HL-60 (cell line): ENCODE measurements around the gene CDK12.
"Not testable (repeated sequence)": the region's sequence is repeated elsewhere in the genome, so short reads cannot be mapped to it uniquely, and the experiment has no call there.

Experiments
- DNase-seq, 2 experiments: peaks; one replicate each; pipeline ENCODE4 v3.0.0-alpha.2; 2010 to 2020; ENCODE audit warnings: low read depth in 1 of 2, low spot score in 1 of 2
- H3K27ac ChIP-seq: fragments of 250-450 bp; sonication (Bioruptor Pico); replicated peaks from 2 replicates; pipeline ENCODE4 v1.5.1; 2020; ENCODE audit warnings: mild to moderate bottlenecking, moderate library complexity
- H3K27me3 ChIP-seq: fragments of 250-450 bp; sonication (Bioruptor Pico); 2 replicates; pipeline ENCODE4 v1.5.1; 2021; ENCODE audit warnings: mild to moderate bottlenecking, moderate library complexity; ENCODE audit not compliant: insufficient read depth, poor library complexity, severe bottlenecking
- H3K4me3 ChIP-seq: replicated peaks from 2 replicates; pipeline ENCODE4 v1.5.1; 2011; ENCODE audit warnings: mild to moderate bottlenecking, control low read depth, low read length; ENCODE audit not compliant: insufficient read depth
- GABPA ChIP-seq: IDR thresholded peaks from 2 replicates; pipeline ENCODE4 v1.6.1; 2012; ENCODE audit warnings: low read depth
- POLR2AphosphoS5 ChIP-seq: IDR thresholded peaks from 2 replicates; pipeline ENCODE4 v1.6.1; 2012; ENCODE audit warnings: low read depth
- SPI1 ChIP-seq: IDR thresholded peaks from 2 replicates; pipeline ENCODE4 v1.6.1; 2012; ENCODE audit warnings: low read depth, mild to moderate bottlenecking, borderline replicate concordance
- long read RNA-seq: library from polyadenylated mRNA; unstranded; transcript quantifications from one replicate; pipeline ENCODE4 v2.0.0, GENCODE V29; 2020
- TF ChIP-seq, protein P1 (sequence below): IDR thresholded peaks from 2 replicates; pipeline ENCODE4 v1.6.1; 2012; ENCODE audit warnings: low read depth; ENCODE audit not compliant: insufficient replicate concordance
- TF ChIP-seq, protein P2 (sequence below): IDR thresholded peaks from one replicate; pipeline ENCODE4 v1.5.1; 2011; ENCODE audit warnings: low read length, control low read depth, inconsistent platforms; ENCODE audit not compliant: insufficient read depth

Gene CDK12
- long read RNA-seq, partial matches to known transcripts, result 3 of 16 reads
- long read RNA-seq, other reads (novel, unspliced or antisense), result 11 of 16 reads

DNA sequence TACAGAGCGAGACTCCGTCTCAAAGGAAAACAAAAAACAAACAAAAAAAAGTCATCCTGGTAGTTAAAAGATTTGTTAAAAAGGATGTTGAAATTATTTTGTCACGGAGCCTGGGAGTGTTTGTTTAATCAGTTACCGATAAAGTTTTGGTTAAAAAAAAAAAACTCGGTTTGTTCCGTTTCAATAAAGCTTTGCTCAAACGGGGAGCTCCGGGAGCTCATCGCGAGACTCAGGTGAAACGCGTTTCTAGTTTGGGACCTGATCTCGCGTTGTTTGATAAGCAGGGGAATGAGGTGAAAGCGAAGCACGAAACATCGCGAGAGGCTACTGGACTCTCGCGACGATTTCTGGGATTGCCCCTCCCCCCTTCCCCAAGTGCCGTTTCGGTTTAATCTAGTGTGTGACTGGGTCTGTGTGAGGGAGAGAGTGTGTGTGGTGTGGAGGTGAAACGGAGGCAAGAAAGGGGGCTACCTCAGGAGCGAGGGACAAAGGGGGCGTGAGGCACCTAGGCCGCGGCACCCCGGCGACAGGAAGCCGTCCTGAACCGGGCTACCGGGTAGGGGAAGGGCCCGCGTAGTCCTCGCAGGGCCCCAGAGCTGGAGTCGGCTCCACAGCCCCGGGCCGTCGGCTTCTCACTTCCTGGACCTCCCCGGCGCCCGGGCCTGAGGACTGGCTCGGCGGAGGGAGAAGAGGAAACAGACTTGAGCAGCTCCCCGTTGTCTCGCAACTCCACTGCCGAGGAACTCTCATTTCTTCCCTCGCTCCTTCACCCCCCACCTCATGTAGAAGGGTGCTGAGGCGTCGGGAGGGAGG is at the start of gene CDK12:
Gene CDK12 (plus strand): TSS at position 374 of the 813 bp plus-strand sequence. CDS start 586 bp downstream, outside the sequence.
- peak within 1 kb of the TSS; percentile 81 for H3K4me3 ChIP-seq
- TF ChIP-seq POLR2AphosphoS5 (peak; percentile 96), SPI1 (no peak), GABPA (no peak)
- TF ChIP-seq, protein P1, sequence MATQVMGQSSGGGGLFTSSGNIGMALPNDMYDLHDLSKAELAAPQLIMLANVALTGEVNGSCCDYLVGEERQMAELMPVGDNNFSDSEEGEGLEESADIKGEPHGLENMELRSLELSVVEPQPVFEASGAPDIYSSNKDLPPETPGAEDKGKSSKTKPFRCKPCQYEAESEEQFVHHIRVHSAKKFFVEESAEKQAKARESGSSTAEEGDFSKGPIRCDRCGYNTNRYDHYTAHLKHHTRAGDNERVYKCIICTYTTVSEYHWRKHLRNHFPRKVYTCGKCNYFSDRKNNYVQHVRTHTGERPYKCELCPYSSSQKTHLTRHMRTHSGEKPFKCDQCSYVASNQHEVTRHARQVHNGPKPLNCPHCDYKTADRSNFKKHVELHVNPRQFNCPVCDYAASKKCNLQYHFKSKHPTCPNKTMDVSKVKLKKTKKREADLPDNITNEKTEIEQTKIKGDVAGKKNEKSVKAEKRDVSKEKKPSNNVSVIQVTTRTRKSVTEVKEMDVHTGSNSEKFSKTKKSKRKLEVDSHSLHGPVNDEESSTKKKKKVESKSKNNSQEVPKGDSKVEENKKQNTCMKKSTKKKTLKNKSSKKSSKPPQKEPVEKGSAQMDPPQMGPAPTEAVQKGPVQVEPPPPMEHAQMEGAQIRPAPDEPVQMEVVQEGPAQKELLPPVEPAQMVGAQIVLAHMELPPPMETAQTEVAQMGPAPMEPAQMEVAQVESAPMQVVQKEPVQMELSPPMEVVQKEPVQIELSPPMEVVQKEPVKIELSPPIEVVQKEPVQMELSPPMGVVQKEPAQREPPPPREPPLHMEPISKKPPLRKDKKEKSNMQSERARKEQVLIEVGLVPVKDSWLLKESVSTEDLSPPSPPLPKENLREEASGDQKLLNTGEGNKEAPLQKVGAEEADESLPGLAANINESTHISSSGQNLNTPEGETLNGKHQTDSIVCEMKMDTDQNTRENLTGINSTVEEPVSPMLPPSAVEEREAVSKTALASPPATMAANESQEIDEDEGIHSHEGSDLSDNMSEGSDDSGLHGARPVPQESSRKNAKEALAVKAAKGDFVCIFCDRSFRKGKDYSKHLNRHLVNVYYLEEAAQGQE, result peak; percentile 71
- TF ChIP-seq, protein P2, sequence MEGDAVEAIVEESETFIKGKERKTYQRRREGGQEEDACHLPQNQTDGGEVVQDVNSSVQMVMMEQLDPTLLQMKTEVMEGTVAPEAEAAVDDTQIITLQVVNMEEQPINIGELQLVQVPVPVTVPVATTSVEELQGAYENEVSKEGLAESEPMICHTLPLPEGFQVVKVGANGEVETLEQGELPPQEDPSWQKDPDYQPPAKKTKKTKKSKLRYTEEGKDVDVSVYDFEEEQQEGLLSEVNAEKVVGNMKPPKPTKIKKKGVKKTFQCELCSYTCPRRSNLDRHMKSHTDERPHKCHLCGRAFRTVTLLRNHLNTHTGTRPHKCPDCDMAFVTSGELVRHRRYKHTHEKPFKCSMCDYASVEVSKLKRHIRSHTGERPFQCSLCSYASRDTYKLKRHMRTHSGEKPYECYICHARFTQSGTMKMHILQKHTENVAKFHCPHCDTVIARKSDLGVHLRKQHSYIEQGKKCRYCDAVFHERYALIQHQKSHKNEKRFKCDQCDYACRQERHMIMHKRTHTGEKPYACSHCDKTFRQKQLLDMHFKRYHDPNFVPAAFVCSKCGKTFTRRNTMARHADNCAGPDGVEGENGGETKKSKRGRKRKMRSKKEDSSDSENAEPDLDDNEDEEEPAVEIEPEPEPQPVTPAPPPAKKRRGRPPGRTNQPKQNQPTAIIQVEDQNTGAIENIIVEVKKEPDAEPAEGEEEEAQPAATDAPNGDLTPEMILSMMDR, result no peak
- no peaks in the 10 kb centered on the region for H3K27me3 ChIP-seq
- DNase-seq, result peak; percentile 99
- H3K27ac ChIP-seq, result peak within 1 kb of the TSS; percentile 99

DNA sequence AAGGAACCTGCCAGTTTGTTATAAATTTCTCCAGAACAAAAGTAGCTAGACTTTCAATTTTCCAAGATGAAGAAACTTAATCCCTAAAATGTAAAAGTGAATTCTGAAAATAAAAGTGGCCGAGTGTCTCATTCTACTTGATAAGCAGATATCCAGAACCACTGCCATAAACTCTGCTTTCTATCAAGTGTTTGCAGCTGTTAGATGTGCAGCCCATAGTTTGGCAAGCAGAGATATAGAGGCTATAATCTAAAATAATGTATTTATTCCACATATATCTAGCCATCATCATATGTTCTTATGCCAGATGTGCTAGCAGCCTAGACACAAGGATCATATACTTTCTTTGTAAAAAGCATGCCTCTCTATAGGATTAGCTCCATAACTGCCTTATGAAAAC is 45.1 kb upstream of the CDK12 start:
- DNase-seq, result no peak
- H3K27ac ChIP-seq, result no peak overlapping the region
- no peak for TF ChIP-seq POLR2AphosphoS5
- TF ChIP-seq, protein P1, result no peak
- no peak for TF ChIP-seq GABPA
- TF ChIP-seq SPI1, result no peak
- TF ChIP-seq, protein P2, result no peak
- H3K27me3 ChIP-seq, result no peaks in the 10 kb centered on the region
- no peak overlapping the region for H3K4me3 ChIP-seq

DNA sequence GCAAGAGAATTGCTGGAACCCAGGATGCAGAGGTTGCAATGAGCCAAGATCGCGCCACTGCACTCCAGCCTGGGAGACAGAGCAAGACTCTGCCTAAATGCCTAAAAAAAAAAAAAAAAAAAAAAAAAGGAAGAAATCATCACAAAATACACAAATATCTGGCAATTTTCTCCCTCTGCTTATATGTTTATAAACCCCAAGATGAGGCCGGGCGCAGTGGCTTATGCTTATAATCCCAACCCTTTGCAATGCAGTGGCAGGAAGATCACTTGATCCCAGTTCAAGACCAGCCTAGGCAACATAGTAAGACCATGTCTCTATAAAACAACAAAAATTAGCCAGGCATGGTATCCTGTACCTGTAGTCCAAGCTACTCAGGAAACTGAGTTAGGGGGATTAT is 31.7 kb upstream of the CDK12 start:
- no peak overlapping the region for H3K4me3 ChIP-seq
- H3K27me3 ChIP-seq, result no peaks in the 10 kb centered on the region
- no peak for DNase-seq
- TF ChIP-seq, protein P2, result no peak
- TF ChIP-seq GABPA (no peak), POLR2AphosphoS5 (no peak), SPI1 (no peak)
- TF ChIP-seq, protein P1, result no peak
- H3K27ac ChIP-seq, result no peak overlapping the region

DNA sequence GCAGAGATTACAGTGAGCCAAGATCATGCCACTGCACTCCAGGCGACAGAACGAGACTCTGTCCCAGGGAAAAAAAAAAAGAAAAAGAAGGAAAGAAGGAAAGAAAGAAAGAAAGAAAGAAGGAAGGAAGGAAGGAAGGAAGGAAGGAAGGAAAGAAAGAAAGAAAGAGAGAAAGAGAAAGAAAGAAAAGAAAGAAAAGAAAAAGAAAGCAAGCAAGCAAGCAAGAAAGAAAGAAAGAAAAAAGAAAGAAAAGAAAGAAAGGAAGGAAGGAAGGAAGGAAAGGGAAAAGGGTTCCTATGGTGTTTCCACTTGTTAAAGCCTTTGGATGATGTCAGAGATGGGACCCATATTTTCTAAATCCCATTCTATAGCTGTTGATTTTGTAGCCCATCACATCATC is 21.4 kb upstream of the CDK12 start:
- not testable (repeated sequence) for H3K4me3 ChIP-seq, H3K27ac ChIP-seq, H3K27me3 ChIP-seq, DNase-seq
